Tibial nerve (tissue), 3 donors: ENCODE results near the gene FRS2.

Experiments used
- POLR2A ChIP-seq, 2 donors: fragments of 450-650 bp; IDR thresholded peaks; one replicate each; pipeline ENCODE4 v1.6.1; 2017; ENCODE audit warnings: antibody characterized with exemption in 2 of 2, mild to moderate bottlenecking in 2 of 2, moderate library complexity in 2 of 2
- TF ChIP-seq, protein P1 (sequence below), 5 experiments: fragments of 200-600 bp in 3 of 5; fragments of 450-650 bp in 2 of 5; sonication (generic) in 3 of 5; IDR thresholded peaks; one replicate each; pipeline ENCODE4 v1.5.1; 2016 to 2019; ENCODE audit warnings: antibody characterized with exemption in 5 of 5, mild to moderate bottlenecking in 3 of 5, moderate library complexity in 2 of 5

DNA sequence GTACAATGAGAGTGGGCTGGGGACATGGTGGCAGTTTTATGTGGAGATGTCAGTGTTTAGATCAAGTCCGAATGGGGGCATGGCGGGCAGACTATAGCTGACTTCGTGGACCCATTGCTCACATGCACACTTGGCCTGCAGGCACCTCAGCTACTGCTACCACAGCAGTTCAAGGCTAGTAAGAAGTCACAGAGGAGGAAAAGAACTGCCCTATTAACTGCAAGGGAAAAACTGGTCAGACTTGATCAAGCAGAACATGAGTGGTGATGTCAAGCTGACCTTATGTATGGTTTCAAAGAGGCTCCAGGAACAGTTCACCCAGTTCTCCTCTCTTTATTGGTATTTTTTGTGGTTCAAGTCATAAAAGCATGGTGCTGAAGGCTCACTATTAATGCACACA is 30.2 kb upstream of the FRS2 start:
- TF ChIP-seq, protein P1, sequence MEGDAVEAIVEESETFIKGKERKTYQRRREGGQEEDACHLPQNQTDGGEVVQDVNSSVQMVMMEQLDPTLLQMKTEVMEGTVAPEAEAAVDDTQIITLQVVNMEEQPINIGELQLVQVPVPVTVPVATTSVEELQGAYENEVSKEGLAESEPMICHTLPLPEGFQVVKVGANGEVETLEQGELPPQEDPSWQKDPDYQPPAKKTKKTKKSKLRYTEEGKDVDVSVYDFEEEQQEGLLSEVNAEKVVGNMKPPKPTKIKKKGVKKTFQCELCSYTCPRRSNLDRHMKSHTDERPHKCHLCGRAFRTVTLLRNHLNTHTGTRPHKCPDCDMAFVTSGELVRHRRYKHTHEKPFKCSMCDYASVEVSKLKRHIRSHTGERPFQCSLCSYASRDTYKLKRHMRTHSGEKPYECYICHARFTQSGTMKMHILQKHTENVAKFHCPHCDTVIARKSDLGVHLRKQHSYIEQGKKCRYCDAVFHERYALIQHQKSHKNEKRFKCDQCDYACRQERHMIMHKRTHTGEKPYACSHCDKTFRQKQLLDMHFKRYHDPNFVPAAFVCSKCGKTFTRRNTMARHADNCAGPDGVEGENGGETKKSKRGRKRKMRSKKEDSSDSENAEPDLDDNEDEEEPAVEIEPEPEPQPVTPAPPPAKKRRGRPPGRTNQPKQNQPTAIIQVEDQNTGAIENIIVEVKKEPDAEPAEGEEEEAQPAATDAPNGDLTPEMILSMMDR (IDR thresholded peaks at IDR 0.05) = no peak
- TF ChIP-seq POLR2A (IDR thresholded peaks at IDR 0.05) = no peak
